ENCODE measurements around the gene NKX2-8. TPM values are rescaled to one million over a fixed set of nuclear protein-coding genes. Genes with fewer than 3 reads are reported as not detected.

NKX2-8 gene
- total and polyA plus RNA-seq, 2 of the 13 experiments (the other 11 are each of a cell fraction or from before 2014, with no cell fraction given): not detected

DNA sequence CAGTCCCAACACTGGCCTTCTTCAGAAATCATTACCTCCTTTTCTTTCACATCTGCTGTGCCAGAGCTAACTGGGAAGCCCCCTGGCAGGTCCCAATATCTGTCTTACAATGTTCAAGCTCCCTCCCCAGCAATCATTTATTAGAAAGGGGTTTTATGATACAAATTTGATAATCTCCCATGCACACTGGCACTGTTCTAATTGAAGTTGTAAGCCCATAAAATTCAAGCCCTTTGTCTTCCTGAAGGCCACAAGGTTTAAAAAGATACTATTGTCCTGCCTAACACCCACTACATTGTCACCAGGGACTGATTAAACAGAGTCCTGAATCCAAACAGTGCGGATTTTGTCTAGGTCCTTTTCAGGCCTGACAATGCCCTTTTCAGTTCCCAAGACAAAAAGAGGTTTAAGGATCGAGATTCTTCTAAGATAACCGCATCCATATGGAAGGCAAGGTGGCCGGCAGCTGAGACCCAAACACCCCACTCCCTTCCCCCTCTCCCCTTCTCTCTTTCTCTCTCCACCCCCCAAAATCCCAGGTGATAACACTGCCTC is 3.3 kb downstream of the NKX2-8 start:
- H3K9me3 ChIP-seq (ENCODE audit: low read length): 0 out of 2 replicates have a peak, but pooled peaks cover 4% of the 10 kb centered on the region
- H3K27ac ChIP-seq (ENCODE audit: extremely low read length, insufficient read depth, low read length): no peak overlapping the region
- H3K4me2 ChIP-seq (ENCODE audit: low read depth, low read length): no peak overlapping the region
- ATAC-seq (no peak), FAIRE-seq (no peak), DNase-seq (ENCODE audit: low spot score) (no peak)
- TF ChIP-seq ZNF589 (CRISPR knock-in tag; conservative IDR thresholded peaks at IDR 0.05) (no peak), ZNF607 (CRISPR knock-in tag; IDR thresholded peaks at IDR 0.05; ENCODE audit: borderline replicate concordance) (no peak), SOX13 (IDR thresholded peaks at IDR 0.05) (no peak), SOX13 (CRISPR knock-in tag; conservative IDR thresholded peaks at IDR 0.05 in 1 of 2, IDR thresholded peaks at IDR 0.05 in 1 of 2) (0 out of 4 replicates have a peak, but pooled peaks of 1 of the 2 experiments have one; percentile 10), GZF1 (CRISPR knock-in tag; IDR thresholded peaks at IDR 0.05) (no peak), MYC (CRISPR knock-in tag; IDR thresholded peaks at IDR 0.05; ENCODE audit: borderline replicate concordance) (no peak), ZNF235 (CRISPR knock-in tag; IDR thresholded peaks at IDR 0.05; ENCODE audit: borderline replicate concordance) (no peak), CHCHD3 (CRISPR knock-in tag; IDR thresholded peaks at IDR 0.05) (no peak)
- no peaks in the 10 kb centered on the region for H4K20me1 ChIP-seq (ENCODE audit: insufficient read depth, low read length)
- no peak overlapping the region for H2AFZ ChIP-seq (ENCODE audit: low read length)
- WGBS (ENCODE audit: low lambda C conversion rate): 20% methylated on average over 4 of the region's 4 CpGs
- intact Hi-C loops (cut with micrococcal nuclease; ENCODE audit: unreplicated experiment): no loop called here
- ChIA-PET CTCF (ENCODE audit: low intra/inter-chr PET ratio, low total read pairs) (no interaction called here), POLR2A (no interaction called here)
- H3K27me3 ChIP-seq (ENCODE audit: control insufficient read depth in 1 of 2, insufficient read depth in 2 of 2, low read length in 2 of 2): no peaks in the 10 kb centered on the region
- H3K4me1 ChIP-seq (ENCODE audit: insufficient read depth, low read length): no peaks in the 10 kb centered on the region
- H3K79me2 ChIP-seq (ENCODE audit: insufficient read depth, low read length): no peaks in the 10 kb centered on the region
- no TSS peak for BruUV-seq (replicated peaks)
- H3K36me3 ChIP-seq (replicated peaks in 1 of 2; ENCODE audit: control insufficient read depth in 1 of 2, insufficient read depth in 2 of 2, low read length in 2 of 2): no peaks in the 10 kb centered on the region
- H3K9ac ChIP-seq (ENCODE audit: insufficient read depth, low read depth, low read length): no peak overlapping the region
- in situ Hi-C loops (cut with HindIII; ENCODE audit: extremely low pct_ligation_motif_present, low pct_unique_long_range_greater_than_20kb): no loop called here
- H3K4me3 ChIP-seq (replicated peaks in 1 of 3; ENCODE audit: insufficient read depth in 1 of 3, low read depth in 2 of 3, low read length in 3 of 3): no peak overlapping the region

DNA sequence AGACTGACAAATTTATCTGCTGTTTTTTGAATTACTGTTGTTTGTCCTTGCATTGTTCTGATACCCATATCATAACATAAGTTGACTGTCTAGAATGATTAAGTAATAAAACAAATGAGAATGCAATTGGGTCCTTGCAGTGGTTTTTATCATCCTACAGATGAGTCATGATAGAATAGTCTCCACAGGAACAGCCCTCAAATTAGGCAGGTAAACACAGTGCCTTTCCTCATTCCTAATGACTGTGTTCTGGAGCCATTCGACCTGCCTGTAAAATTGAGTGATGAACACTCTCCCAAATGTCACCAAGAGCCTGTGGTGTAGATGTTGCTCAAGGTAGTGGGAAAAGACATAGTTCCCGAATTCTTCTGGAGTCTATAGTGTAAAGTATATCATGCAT is 12.3 kb downstream of the NKX2-8 start:
- Histone ChIP-seq H2AFZ (ENCODE audit: low read length) (no peak overlapping the region), H3K4me2 (ENCODE audit: low read depth, low read length) (no peak overlapping the region), H3K4me3 (replicated peaks in 1 of 3; ENCODE audit: insufficient read depth in 1 of 3, low read depth in 2 of 3, low read length in 3 of 3) (no peak overlapping the region), H3K36me3 (replicated peaks in 1 of 2; ENCODE audit: control insufficient read depth in 1 of 2, insufficient read depth in 2 of 2, low read length in 2 of 2) (no peaks in the 10 kb centered on the region), H3K9me3 (ENCODE audit: low read length) (no peaks in the 10 kb centered on the region), H3K9ac (ENCODE audit: insufficient read depth, low read depth, low read length) (no peak overlapping the region), H3K79me2 (ENCODE audit: insufficient read depth, low read length) (no peaks in the 10 kb centered on the region), H3K27ac (ENCODE audit: extremely low read length, insufficient read depth, low read length) (no peak overlapping the region), H4K20me1 (ENCODE audit: insufficient read depth, low read length) (no peaks in the 10 kb centered on the region), H3K27me3 (ENCODE audit: control insufficient read depth in 1 of 2, insufficient read depth in 2 of 2, low read length in 2 of 2) (no peaks in the 10 kb centered on the region), H3K4me1 (ENCODE audit: insufficient read depth, low read length) (no peaks in the 10 kb centered on the region)
- intact Hi-C loops (cut with micrococcal nuclease; ENCODE audit: unreplicated experiment) (no loop called here), in situ Hi-C loops (cut with HindIII; ENCODE audit: extremely low pct_ligation_motif_present, low pct_unique_long_range_greater_than_20kb) (no loop called here)
- TF ChIP-seq ELF4 (CRISPR knock-in tag; IDR thresholded peaks at IDR 0.05; ENCODE audit: borderline replicate concordance): no peak
- TF ChIP-seq MED8 (CRISPR knock-in tag; IDR thresholded peaks at IDR 0.05; ENCODE audit: insufficient replicate concordance): no peak
- TF ChIP-seq NFYC (CRISPR knock-in tag; IDR thresholded peaks at IDR 0.05): no peak
- 0 out of 2 replicates have a peak, but pooled peaks have one; percentile 11 for TF ChIP-seq JUNB (CRISPR knock-in tag; IDR thresholded peaks at IDR 0.05; ENCODE audit: borderline replicate concordance)
- BruUV-seq (replicated peaks): no TSS peak
- FAIRE-seq (no peak), DNase-seq (ENCODE audit: low spot score) (no peak), ATAC-seq (no peak)
- 0% methylated on average over 2 of the region's 2 CpGs for WGBS (ENCODE audit: low lambda C conversion rate)
- CTCF ChIA-PET (ENCODE audit: low intra/inter-chr PET ratio, low total read pairs): no interaction called here
- POLR2A ChIA-PET: no interaction called here
